ENCODE measurements around the gene HSD3B7. TPM values are rescaled to one million over a fixed set of nuclear protein-coding genes. Genes with fewer than 3 reads are reported as not detected.
A peak's percentile ranks its signal among the peaks of the same experiment; 100 is the strongest.

HSD3B7 gene
- total and polyA plus RNA-seq, 10 donors = 5.3 to 24.5 (median 18.1) TPM

- H3K9me3 ChIP-seq = no peaks in the 10 kb centered on the region
- no peaks in the 10 kb centered on the region for H3K27me3 ChIP-seq (replicated peaks in 1 of 7)
- peaks cover 2 to 54% (median 37%) of the 10 kb centered on the region in 6 donors for H3K36me3 ChIP-seq
- peak; percentile 99 for DNase-seq
- TF ChIP-seq, protein P1, sequence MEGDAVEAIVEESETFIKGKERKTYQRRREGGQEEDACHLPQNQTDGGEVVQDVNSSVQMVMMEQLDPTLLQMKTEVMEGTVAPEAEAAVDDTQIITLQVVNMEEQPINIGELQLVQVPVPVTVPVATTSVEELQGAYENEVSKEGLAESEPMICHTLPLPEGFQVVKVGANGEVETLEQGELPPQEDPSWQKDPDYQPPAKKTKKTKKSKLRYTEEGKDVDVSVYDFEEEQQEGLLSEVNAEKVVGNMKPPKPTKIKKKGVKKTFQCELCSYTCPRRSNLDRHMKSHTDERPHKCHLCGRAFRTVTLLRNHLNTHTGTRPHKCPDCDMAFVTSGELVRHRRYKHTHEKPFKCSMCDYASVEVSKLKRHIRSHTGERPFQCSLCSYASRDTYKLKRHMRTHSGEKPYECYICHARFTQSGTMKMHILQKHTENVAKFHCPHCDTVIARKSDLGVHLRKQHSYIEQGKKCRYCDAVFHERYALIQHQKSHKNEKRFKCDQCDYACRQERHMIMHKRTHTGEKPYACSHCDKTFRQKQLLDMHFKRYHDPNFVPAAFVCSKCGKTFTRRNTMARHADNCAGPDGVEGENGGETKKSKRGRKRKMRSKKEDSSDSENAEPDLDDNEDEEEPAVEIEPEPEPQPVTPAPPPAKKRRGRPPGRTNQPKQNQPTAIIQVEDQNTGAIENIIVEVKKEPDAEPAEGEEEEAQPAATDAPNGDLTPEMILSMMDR (IDR thresholded peaks at IDR 0.05 in 8 of 11, conservative IDR thresholded peaks at IDR 0.05 in 3 of 11) = peak in 5 of 11 experiments; percentile 13 to 36 (median 26)
- TF ChIP-seq POLR2A (IDR thresholded peaks at IDR 0.05) (peak in 1 of 3 donors; percentile 58), POLR2AphosphoS5 (IDR thresholded peaks at IDR 0.05) (peak; percentile 86 to 91 (median 88))
- WGBS, 5 donors = 0% methylated on average over 20 to 85 of the region's 85 CpGs
- peak within 1 kb of the TSS; percentile 71 to 94 (median 81) for H3K4me3 ChIP-seq
- intact Hi-C loops (cut with DNase I; ENCODE audit: low total_unique reads) = no loop called here
- peak within 1 kb of the TSS; percentile 96 to 100 (median 98) for H3K27ac ChIP-seq
- H3K4me1 ChIP-seq = peaks cover 21 to 62% (median 36%) of the 10 kb centered on the region in 6 donors
Measured at GRCh38 chr16:30957456-30958174, 27.4 kb upstream of the HSD3B7 start, which contains the start of gene SETD1A. Gene SETD1A (plus strand): TSS chr16:30957754. CDS start chr16:30958732, 978 bp downstream.

- WGBS, 5 donors = 15 to 33% (median 20%) methylated on average over 25 to 55 of the region's 55 CpGs
- H3K9me3 ChIP-seq = no peaks in the 10 kb centered on the region
- H3K27me3 ChIP-seq (replicated peaks in 1 of 7) = no peaks in the 10 kb centered on the region
- peaks cover 2 to 56% (median 44%) of the 10 kb centered on the region in 6 donors for H3K36me3 ChIP-seq
- peak overlapping the region; percentile 71 to 94 (median 81) for H3K4me3 ChIP-seq
- peak; percentile 91 for DNase-seq
- intact Hi-C loops (cut with DNase I; ENCODE audit: low total_unique reads) = no loop called here
- H3K27ac ChIP-seq = peak overlapping the region; percentile 96 to 100 (median 98)
- TF ChIP-seq POLR2A (IDR thresholded peaks at IDR 0.05) (no peak), POLR2AphosphoS5 (IDR thresholded peaks at IDR 0.05) (no peak)
- TF ChIP-seq, protein P1 (IDR thresholded peaks at IDR 0.05 in 8 of 11, conservative IDR thresholded peaks at IDR 0.05 in 3 of 11) = no peak
- peaks cover 21 to 54% (median 34%) of the 10 kb centered on the region in 6 donors for H3K4me1 ChIP-seq
Measured at GRCh38 chr16:30958175-30959079, 26.6 kb upstream of the HSD3B7 start.

DNA sequence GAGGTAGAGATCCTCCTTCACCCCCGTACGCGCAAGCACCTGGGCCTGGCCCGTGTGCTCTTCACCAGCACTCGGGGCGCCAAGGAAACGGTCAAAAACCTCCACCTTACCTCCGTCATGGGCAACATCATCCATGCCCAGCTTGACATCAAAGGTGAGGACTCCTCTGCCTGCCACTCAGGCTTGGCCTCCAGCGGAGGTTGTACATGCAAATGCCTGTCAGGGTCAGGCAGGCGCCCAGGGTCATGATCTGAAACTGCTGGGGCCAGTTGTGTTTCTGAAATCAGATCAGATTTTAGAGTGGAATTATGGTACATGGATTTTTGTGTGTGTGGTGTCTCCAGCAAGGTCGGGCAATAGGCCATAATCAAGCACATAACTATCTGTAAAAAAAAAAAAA is 23.6 kb upstream of the HSD3B7 start:
- WGBS, 5 donors = 91 to 97% (median 93%) methylated on average over 11 of the region's 11 CpGs
- Histone ChIP-seq H3K9me3 (no peaks in the 10 kb centered on the region), H3K27ac (no peak overlapping the region), H3K27me3 (replicated peaks in 1 of 7) (no peaks in the 10 kb centered on the region), H3K4me3 (no peak overlapping the region), H3K36me3 (peaks cover 4 to 77% (median 72%) of the 10 kb centered on the region in 6 donors), H3K4me1 (peaks cover 17 to 43% (median 25%) of the 10 kb centered on the region in 6 donors)
- intact Hi-C loops (cut with DNase I; ENCODE audit: low total_unique reads) = no loop called here
- DNase-seq = no peak
- peak in 1 of 3 donors; percentile 11 for TF ChIP-seq POLR2AphosphoS5 (IDR thresholded peaks at IDR 0.05)
- TF ChIP-seq POLR2A (IDR thresholded peaks at IDR 0.05) = no peak

DNA sequence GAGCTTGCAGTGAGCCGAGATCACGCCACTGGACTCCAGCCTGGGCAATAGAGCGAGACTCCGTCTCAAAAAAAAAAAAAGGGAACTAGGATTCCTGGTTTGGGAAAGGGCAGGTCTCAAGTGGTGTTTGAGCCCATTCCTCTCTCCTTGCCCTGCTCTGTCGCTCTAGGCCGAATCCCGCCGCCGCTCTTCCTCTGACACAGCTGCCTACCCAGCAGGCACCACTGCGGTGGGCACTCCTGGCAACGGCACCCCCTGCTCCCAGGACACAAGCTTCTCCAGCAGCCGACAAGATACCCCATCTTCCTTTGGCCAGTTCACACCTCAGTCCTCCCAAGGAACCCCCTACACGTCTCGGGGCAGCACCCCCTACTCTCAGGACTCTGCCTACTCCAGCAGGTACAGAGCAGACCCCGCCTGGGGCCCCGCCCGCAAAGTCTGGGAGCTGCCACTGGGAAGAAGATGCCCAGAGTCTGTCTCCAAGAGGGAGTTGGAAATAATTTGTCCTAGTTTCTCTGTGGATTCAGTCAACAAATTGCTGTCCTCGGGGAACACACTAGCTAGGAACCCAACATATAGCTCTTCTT is 21.0 kb upstream of the HSD3B7 start:
- no peaks in the 10 kb centered on the region for H3K9me3 ChIP-seq
- no peak overlapping the region for H3K27ac ChIP-seq
- intact Hi-C loops (cut with DNase I; ENCODE audit: low total_unique reads) = no loop called here
- H3K4me1 ChIP-seq = peaks cover 5 to 27% (median 12%) of the 10 kb centered on the region in 6 donors
- DNase-seq = no peak
- TF ChIP-seq, protein P1 (IDR thresholded peaks at IDR 0.05 in 8 of 11, conservative IDR thresholded peaks at IDR 0.05 in 3 of 11) = no peak
- TF ChIP-seq POLR2AphosphoS5 (IDR thresholded peaks at IDR 0.05) (peak in 2 of 3 donors; percentile 14 to 50), POLR2A (IDR thresholded peaks at IDR 0.05) (no peak)
- peaks cover 6 to 100% (median 97%) of the 10 kb centered on the region in 6 donors for H3K36me3 ChIP-seq
- no peak overlapping the region for H3K4me3 ChIP-seq
- WGBS, 5 donors = 93 to 98% (median 97%) methylated on average over 15 to 18 of the region's 18 CpGs
- no peaks in the 10 kb centered on the region for H3K27me3 ChIP-seq (replicated peaks in 1 of 7)

All from spleen (tissue), 11 donors.